HG02763 (cell line): Measurements from ENCODE around the gene C3orf70.

ENCODE experiments used
- ATAC-seq: cut with Tn5 transposase; IDR thresholded peaks from one replicate; pipeline ENCODE4 v1.9.1; 2021; ENCODE audit warnings: mild to moderate bottlenecking, moderate library complexity; ENCODE audit not compliant: unreplicated experiment

The C3orf70 gene

GRCh38 chr3:185152410-185153170 lies at the start of gene C3orf70:
Gene C3orf70 (minus strand): TSS chr3:185153060. CDS start chr3:185152823, 237 bp downstream.
- no peak for ATAC-seq

DNA sequence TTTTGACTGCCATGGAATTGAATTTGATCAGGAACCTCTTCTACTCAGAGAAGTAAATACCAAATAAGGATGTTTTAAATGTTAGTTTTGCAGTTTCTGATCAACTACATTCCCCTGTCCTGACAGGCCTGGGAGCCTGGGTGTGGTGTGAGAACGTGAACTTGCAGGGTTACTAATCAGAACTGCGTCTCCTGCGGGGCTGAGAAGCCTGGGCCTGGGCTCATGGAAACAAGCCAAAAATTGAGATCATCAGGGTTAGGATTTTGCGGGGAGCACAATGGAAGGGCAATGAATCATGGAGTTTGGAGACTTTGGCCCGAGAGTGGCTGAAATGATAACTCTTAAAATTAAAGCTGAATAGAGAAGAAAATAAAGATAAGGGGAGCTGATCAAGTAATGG lies 47.8 kb upstream of the C3orf70 start:
- ATAC-seq: no peak

DNA sequence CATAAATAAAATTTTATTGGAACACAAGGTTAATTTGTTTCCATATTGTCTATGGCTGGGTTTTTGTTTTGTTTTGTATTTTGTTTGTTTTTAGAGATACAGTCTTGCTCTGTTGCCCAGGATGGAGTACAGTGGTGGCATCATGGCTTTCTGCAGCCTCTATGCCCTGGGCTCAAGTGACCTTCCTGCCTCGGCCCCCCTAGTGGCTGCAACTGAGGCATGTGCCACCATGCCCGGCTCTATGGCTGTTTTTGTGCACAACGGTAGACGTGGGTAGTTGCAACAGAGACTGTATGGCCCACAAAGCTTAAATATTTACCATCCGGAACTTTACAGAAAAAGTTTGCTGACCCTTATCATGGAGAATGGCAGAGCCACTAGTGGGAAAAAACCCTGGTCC lies 46.8 kb upstream of the C3orf70 start:
- no peak for ATAC-seq

DNA sequence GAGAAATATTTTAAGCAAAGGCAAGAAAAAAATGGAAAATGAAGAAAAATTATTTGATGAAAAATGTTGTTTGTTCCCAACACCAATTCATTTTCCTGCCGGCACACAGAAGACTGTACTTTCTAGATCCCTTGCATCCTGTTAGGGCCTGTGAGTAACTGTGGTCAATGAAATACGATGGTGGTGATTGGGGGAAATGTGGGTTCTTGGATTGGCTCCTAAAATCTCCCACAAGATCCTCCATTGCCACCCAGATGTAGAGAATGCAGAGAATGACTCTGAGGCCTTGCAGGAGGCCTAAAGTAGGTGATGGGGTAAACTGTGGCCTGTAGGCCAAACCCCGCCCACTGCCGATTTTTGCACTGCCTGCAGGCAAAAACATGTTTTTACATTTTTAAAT lies 46.3 kb upstream of the C3orf70 start:
- no peak for ATAC-seq

DNA sequence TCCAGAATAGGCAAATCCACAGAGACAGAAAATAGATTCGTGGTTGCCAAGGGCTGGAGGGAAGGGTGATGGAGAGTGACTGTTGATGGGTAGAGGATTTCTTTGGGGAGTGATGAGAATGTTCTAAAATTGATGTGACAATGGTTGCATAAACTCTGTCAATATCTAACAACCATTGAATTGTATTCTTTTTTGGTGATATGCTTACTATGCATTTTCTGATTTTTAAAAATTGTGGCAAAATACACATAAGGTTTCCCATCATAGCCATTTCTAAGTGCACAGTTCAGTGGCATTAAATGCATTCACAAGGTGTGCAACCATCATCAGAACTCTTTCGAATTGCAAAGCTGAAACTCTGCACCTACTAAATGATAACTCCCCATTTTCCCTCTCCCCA lies 44.2 kb upstream of the C3orf70 start:
- ATAC-seq: no peak

- ATAC-seq: no peak
Observed at GRCh38 chr3:185195652-185196051, 42.8 kb upstream of the C3orf70 start.

DNA sequence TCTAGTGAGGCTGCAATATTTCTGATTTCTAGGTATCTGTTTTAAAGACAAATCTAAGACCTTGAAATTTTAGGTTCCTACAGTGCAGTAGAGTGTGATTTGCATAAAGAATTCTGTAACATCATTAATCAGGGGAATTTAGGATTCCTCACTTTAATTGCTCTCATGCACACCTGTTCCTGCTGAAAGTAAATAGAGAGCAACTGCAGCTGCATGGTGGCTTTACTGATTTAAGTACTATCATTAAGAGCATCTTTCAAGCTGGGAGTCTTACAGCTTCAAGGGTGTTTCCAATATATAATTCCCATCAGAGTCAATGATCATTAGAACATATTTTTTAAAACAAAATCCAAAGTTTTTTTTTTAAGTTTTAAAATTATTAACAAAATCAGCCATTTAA lies 36.0 kb upstream of the C3orf70 start:
- no peak for ATAC-seq

GRCh38 chr3:185187391-185187790 lies 34.5 kb upstream of the C3orf70 start:
- ATAC-seq: no peak

DNA sequence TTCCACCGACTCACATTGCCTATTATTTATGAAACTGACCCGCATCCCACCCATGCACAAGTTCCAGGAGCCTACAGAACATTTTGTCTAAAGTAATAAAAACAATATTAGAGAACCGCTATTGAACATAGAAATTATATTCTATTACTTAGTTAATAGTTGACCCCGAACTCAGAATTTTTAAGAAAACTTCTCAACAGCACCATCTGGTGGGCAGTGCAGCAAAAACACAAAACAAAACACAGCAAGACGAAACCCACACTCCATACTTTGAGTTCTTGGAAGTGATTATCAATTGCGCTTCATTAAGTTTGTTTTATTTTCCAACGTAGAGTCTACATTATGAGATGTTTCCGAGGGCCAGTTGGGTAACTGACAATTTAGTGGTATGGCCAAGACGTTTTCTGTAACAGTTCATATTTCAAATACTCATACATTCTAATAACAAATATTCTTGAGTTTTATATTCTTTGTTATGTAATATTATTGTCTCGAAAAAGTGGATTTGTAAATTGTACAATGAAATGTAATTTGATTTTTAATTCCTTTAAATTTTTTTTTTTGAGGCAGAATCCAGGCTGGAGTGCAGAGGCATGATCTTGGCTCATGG lies 24.0 kb upstream of the C3orf70 start:
- ATAC-seq: no peak

DNA sequence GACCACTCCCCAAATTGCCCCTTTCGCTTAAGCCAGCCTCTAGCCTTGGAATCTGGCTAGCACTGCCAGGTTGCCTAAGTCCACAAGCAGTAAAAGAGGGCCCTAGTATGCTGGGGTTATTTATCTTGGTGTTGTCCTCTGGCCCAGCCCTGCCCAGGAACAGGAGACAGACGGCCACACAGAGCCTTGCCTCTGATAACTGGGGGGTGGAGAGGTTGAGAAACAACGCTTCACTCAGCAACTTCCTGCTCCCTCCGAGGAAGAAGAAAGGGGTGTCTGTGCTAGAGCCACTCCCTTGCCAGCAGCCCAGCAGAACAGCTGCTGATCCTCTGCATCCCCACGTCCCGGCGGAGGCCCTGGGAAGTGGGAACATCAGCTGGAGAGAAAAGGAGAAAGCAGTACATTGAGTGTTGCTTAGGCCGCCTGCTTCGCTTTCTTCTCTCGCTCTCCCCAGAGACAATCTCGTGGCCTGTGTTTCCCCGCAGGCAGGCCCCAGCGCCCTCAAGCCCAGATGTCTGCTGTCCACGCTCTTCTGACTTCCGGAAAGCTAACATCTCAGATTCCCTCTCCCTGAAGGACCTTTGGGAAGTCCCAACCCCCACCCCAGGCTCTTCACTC lies 22.6 kb upstream of the C3orf70 start:
- no peak for ATAC-seq

GRCh38 chr3:185172086-185173049 lies 19.5 kb upstream of the C3orf70 start:
- no peak for ATAC-seq

GRCh38 chr3:185164428-185165217 lies 11.8 kb upstream of the C3orf70 start:
- ATAC-seq: no peak

DNA sequence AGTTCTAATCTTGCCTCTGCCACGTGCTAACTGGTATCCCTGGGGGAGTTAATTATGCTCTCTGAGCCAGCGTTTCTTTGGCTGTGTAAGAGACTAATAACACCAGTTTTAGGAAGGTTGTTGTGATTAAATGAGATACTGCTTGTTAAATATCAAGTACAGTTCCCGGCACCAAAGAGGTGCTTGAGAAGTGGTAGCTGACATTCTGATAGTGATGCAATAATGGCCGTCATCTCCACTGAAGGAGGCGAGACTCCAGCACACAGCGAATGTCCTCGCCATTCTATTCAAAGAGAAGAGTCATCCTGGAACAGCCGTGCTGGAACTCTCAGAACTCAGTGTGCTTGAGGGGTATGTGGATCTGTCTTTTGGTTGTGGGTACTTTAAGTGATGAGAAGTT lies 9.8 kb upstream of the C3orf70 start:
- no peak for ATAC-seq

DNA sequence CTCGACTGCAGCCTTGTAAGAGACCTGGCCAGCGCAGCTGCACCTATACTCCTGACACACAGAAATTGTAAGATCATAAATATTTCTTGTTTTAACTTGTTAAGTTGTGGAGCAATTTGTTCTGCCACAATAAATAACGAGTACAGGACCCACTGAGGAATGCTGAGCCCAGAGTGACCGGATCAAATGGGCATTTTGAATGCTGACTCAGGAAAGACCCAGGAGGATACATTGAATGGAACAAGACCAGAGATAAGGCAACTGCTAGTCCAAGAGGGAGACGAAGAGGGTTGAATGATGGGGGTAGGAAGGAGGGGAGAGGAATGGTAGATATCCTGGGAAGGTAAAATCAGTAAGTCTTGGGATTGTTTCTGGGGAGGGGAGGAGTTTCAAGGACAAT lies 8.9 kb upstream of the C3orf70 start:
- no peak for ATAC-seq

GRCh38 chr3:185157347-185157746 lies 4.5 kb upstream of the C3orf70 start:
- ATAC-seq: no peak

- ATAC-seq: no peak
Observed at GRCh38 chr3:185155678-185156077, 2.8 kb upstream of the C3orf70 start.

GRCh38 chr3:185153861-185154629 lies 1.2 kb upstream of the C3orf70 start:
- ATAC-seq: no peak

- no peak for ATAC-seq
Observed at GRCh38 chr3:185153171-185153771, 411 bp upstream of the C3orf70 start.

GRCh38 chr3:185151964-185152409 lies 873 bp downstream of the C3orf70 start:
- no peak for ATAC-seq
